ENCODE data around the gene MOSPD3. TPM values are rescaled to one million over a fixed set of nuclear protein-coding genes. Genes with fewer than 3 reads are reported as not detected.
"Not testable (repeated sequence)": the region's sequence is repeated elsewhere in the genome, so short reads cannot be mapped to it uniquely, and the experiment has no call there.

MOSPD3 gene
- total and polyA plus RNA-seq, 2 experiments from 2014 or later: 15.3 to 23.5 TPM

DNA sequence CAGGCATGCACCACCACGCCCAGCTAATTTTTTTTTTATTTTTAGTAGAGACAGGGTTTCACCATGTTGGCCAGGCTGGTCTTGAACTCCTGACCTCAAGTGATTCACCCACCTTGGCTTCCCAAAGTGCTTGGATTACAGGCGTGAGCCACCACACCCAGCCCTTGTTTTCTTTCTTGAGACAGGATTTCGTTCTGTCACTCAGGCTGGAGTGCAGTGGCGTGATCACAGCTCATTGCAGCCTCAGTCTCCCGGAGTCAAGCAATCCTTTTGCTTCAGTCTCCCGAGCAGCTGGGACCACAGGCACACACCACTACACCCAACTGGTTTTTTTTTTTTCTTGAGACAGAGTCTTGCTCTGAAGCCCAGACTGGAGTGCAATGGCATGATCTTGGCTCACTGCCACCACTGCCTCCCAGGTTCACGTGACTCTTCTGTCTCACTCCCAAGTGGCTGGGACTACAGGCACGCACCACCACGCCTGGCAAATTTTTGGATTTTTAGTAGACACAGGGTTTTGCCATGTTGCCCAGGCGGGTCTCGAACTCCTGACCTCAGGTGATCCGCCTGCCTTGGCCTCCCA lies 49.9 kb downstream of the MOSPD3 start:
- not testable (repeated sequence) for H3K27ac ChIP-seq (ENCODE audit: low read depth); ATAC-seq; H3K4me3 Mint-ChIP-seq; H4K20me1 ChIP-seq (replicated peaks; ENCODE audit: insufficient read depth); H3K27ac Mint-ChIP-seq; H3K4me1 ChIP-seq (ENCODE audit: insufficient read depth); H3K9me2 ChIP-seq (ENCODE audit: insufficient read depth); H3K9me3 Mint-ChIP-seq; H3K79me2 ChIP-seq (replicated peaks; ENCODE audit: insufficient read depth); DNase-seq (ENCODE audit: low spot score); H2AFZ ChIP-seq; H3K4me2 ChIP-seq; H3K4me1 Mint-ChIP-seq; H3F3A ChIP-seq (replicated peaks; ENCODE audit: low read depth); H3K36me3 ChIP-seq (ENCODE audit: insufficient read depth); H3K36me3 Mint-ChIP-seq (ENCODE audit: low read depth); H3K27me3 Mint-ChIP-seq (ENCODE audit: insufficient read depth, low read depth, poor library complexity); H3K4me3 ChIP-seq
- H3K27me3 ChIP-seq (ENCODE audit: insufficient read depth): peaks cover 14% of the 10 kb centered on the region; the same call in 1 of the 2 replicates

Small RNAs within 50 kb of the gene (small RNA-seq; reads per million reads assigned to genes)
- not detected for gene SAP25 (ENCODE audit: low replicate concordance)

Other genes starting within 250 kb of the MOSPD3 start
- 0.38 and 2.6 TPM in 2 replicates for gene PILRA, start 239.1 kb upstream of the MOSPD3 start, total RNA-seq (2014; rRNA removed; shearing (Covaris generic))
- 5.3 and 5.9 TPM in 2 replicates for gene PILRA, start 239.1 kb upstream of the MOSPD3 start, polyA plus RNA-seq (2016; fragmentation: Nextera tagmentation; extraction: Ambion mirVana)
- 0.59 and 1.0 TPM in 2 replicates for gene ZCWPW1, start 183.8 kb upstream of the MOSPD3 start, total RNA-seq (2014; rRNA removed; shearing (Covaris generic))
- 2.7 and 4.3 TPM in 2 replicates for gene ZCWPW1, start 183.8 kb upstream of the MOSPD3 start, polyA plus RNA-seq (2016; fragmentation: Nextera tagmentation; extraction: Ambion mirVana)
- 21.7 and 32.6 TPM in 2 replicates for gene MEPCE, start 182.7 kb upstream of the MOSPD3 start, total RNA-seq (2014; rRNA removed; shearing (Covaris generic))
- gene MEPCE, start 182.7 kb upstream of the MOSPD3 start, polyA plus RNA-seq (2016; fragmentation: Nextera tagmentation; extraction: Ambion mirVana): 10.0 and 11.4 TPM in 2 replicates
- gene PPP1R35, start 176.0 kb upstream of the MOSPD3 start, total RNA-seq (2014; rRNA removed; shearing (Covaris generic)): 47.8 and 58.9 TPM in 2 replicates
- gene PPP1R35, start 176.0 kb upstream of the MOSPD3 start, polyA plus RNA-seq (2016; fragmentation: Nextera tagmentation; extraction: Ambion mirVana): 89.3 and 106 TPM in 2 replicates
- gene SPACDR, start 148.3 kb upstream of the MOSPD3 start, total RNA-seq (2014; rRNA removed; shearing (Covaris generic)): 0.52 TPM in 1 of 2 replicates, not detected in the other
- 0.42 TPM in 1 of 2 replicates, not detected in the other for gene SPACDR, start 148.3 kb upstream of the MOSPD3 start, polyA plus RNA-seq (2016; fragmentation: Nextera tagmentation; extraction: Ambion mirVana)
- 22.6 and 24.9 TPM in 2 replicates for gene TSC22D4, start 133.3 kb upstream of the MOSPD3 start, total RNA-seq (2014; rRNA removed; shearing (Covaris generic))
- gene TSC22D4, start 133.3 kb upstream of the MOSPD3 start, polyA plus RNA-seq (2016; fragmentation: Nextera tagmentation; extraction: Ambion mirVana): 14.6 and 16.4 TPM in 2 replicates
- 2.3 and 4.9 TPM in 2 replicates for gene NYAP1, start 128.6 kb upstream of the MOSPD3 start, total RNA-seq (2014; rRNA removed; shearing (Covaris generic))
- gene NYAP1, start 128.6 kb upstream of the MOSPD3 start, polyA plus RNA-seq (2016; fragmentation: Nextera tagmentation; extraction: Ambion mirVana): 0.19 and 0.49 TPM in 2 replicates
- gene AGFG2, start 73.3 kb upstream of the MOSPD3 start, total RNA-seq (2014; rRNA removed; shearing (Covaris generic)): 2.4 and 8.9 TPM in 2 replicates
- gene AGFG2, start 73.3 kb upstream of the MOSPD3 start, polyA plus RNA-seq (2016; fragmentation: Nextera tagmentation; extraction: Ambion mirVana): 2.2 and 2.3 TPM in 2 replicates
- gene SAP25, start 38.6 kb upstream of the MOSPD3 start, total RNA-seq (2014; rRNA removed; shearing (Covaris generic)): 2.0 and 4.1 TPM in 2 replicates
- 3.8 and 3.9 TPM in 2 replicates for gene SAP25, start 38.6 kb upstream of the MOSPD3 start, polyA plus RNA-seq (2016; fragmentation: Nextera tagmentation; extraction: Ambion mirVana)
- 51.0 and 51.5 TPM in 2 replicates for gene LRCH4, start 26.4 kb upstream of the MOSPD3 start, total RNA-seq (2014; rRNA removed; shearing (Covaris generic))
- gene LRCH4, start 26.4 kb upstream of the MOSPD3 start, polyA plus RNA-seq (2016; fragmentation: Nextera tagmentation; extraction: Ambion mirVana): 21.4 and 21.8 TPM in 2 replicates
- 0.70 and 2.4 TPM in 2 replicates for gene FBXO24, start 26.2 kb upstream of the MOSPD3 start, total RNA-seq (2014; rRNA removed; shearing (Covaris generic))
- gene FBXO24, start 26.2 kb upstream of the MOSPD3 start, polyA plus RNA-seq (2016; fragmentation: Nextera tagmentation; extraction: Ambion mirVana): 0.82 and 2.1 TPM in 2 replicates
- 33.3 and 45.5 TPM in 2 replicates for gene PCOLCE, start 10.2 kb upstream of the MOSPD3 start, total RNA-seq (2014; rRNA removed; shearing (Covaris generic))
- gene PCOLCE, start 10.2 kb upstream of the MOSPD3 start, polyA plus RNA-seq (2016; fragmentation: Nextera tagmentation; extraction: Ambion mirVana): 70.4 and 81.2 TPM in 2 replicates
- gene TFR2, start 29.0 kb downstream of the MOSPD3 start, total RNA-seq (2014; rRNA removed; shearing (Covaris generic)): 4.2 and 5.6 TPM in 2 replicates
- gene TFR2, start 29.0 kb downstream of the MOSPD3 start, polyA plus RNA-seq (2016; fragmentation: Nextera tagmentation; extraction: Ambion mirVana): 3.7 and 4.3 TPM in 2 replicates
- gene ACTL6B, start 43.9 kb downstream of the MOSPD3 start, total RNA-seq (2014; rRNA removed; shearing (Covaris generic)): 0.69 TPM in 1 of 2 replicates, not detected in the other
- 2.5 and 3.5 TPM in 2 replicates for gene ACTL6B, start 43.9 kb downstream of the MOSPD3 start, polyA plus RNA-seq (2016; fragmentation: Nextera tagmentation; extraction: Ambion mirVana)
- gene GNB2, start 61.2 kb downstream of the MOSPD3 start, total RNA-seq (2014; rRNA removed; shearing (Covaris generic)): 153 and 156 TPM in 2 replicates
- gene GNB2, start 61.2 kb downstream of the MOSPD3 start, polyA plus RNA-seq (2016; fragmentation: Nextera tagmentation; extraction: Ambion mirVana): 112 and 113 TPM in 2 replicates
- gene GIGYF1, start 81.7 kb downstream of the MOSPD3 start, total RNA-seq (2014; rRNA removed; shearing (Covaris generic)): 50.6 and 69.8 TPM in 2 replicates
- 40.0 and 40.4 TPM in 2 replicates for gene GIGYF1, start 81.7 kb downstream of the MOSPD3 start, polyA plus RNA-seq (2016; fragmentation: Nextera tagmentation; extraction: Ambion mirVana)
- gene POP7, start 93.6 kb downstream of the MOSPD3 start, total RNA-seq (2014; rRNA removed; shearing (Covaris generic)): 87.3 and 110 TPM in 2 replicates
- 216 and 219 TPM in 2 replicates for gene POP7, start 93.6 kb downstream of the MOSPD3 start, polyA plus RNA-seq (2016; fragmentation: Nextera tagmentation; extraction: Ambion mirVana)
- 0.89 TPM in 1 of 2 replicates, not detected in the other for gene EPO, start 107.9 kb downstream of the MOSPD3 start, total RNA-seq (2014; rRNA removed; shearing (Covaris generic))
- 0.97 and 1.0 TPM in 2 replicates for gene EPO, start 107.9 kb downstream of the MOSPD3 start, polyA plus RNA-seq (2016; fragmentation: Nextera tagmentation; extraction: Ambion mirVana)
- gene ZAN, start 121.1 kb downstream of the MOSPD3 start, total RNA-seq (2014; rRNA removed; shearing (Covaris generic)): 0.03 TPM in 1 of 2 replicates, not detected in the other
- gene ZAN, start 121.1 kb downstream of the MOSPD3 start, polyA plus RNA-seq (2016; fragmentation: Nextera tagmentation; extraction: Ambion mirVana): 0.07 TPM in 1 of 2 replicates, not detected in the other
- 145 and 164 TPM in 2 replicates for gene EPHB4, start 215.0 kb downstream of the MOSPD3 start, total RNA-seq (2014; rRNA removed; shearing (Covaris generic))
- 22.6 and 23.3 TPM in 2 replicates for gene EPHB4, start 215.0 kb downstream of the MOSPD3 start, polyA plus RNA-seq (2016; fragmentation: Nextera tagmentation; extraction: Ambion mirVana)
- 32.3 and 39.9 TPM in 2 replicates for gene SLC12A9, start 240.2 kb downstream of the MOSPD3 start, total RNA-seq (2014; rRNA removed; shearing (Covaris generic))
- 9.7 and 10.3 TPM in 2 replicates for gene SLC12A9, start 240.2 kb downstream of the MOSPD3 start, polyA plus RNA-seq (2016; fragmentation: Nextera tagmentation; extraction: Ambion mirVana)

All from GM23338 (cell line).